Measurements from ENCODE around the gene MRPS27.

MRPS27 gene

DNA sequence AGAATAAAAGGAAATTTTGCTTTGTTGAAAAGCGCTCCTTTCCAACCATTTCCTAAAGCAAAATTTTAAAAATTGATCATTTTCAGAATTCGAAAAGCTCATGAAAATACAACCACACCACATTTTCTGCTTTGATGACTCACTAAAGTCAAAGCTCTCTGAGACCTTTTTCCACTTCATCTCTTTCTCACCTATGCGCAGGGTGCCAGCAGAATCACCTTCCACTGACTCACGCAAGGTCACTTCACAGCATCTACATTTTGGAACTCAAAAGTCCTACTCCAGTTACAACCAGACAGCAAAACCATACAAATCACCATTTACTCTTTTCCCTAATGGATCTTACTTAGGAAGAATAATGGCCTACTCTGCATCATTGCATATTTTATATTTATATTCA is 106.6 kb downstream of the MRPS27 start:
- TF ChIP-seq CTCF (IDR thresholded peaks at IDR 0.05; ENCODE audit: unreplicated experiment in 3 of 3), result no peak
- H3K9me3 Mint-ChIP-seq, result no peaks in the 10 kb centered on the region
- no peaks in the 10 kb centered on the region for H3K27me3 Mint-ChIP-seq (ENCODE audit: low read depth)
- H3K4me1 Mint-ChIP-seq, result peaks cover 10% of the 10 kb centered on the region
- H3K4me3 Mint-ChIP-seq, result no peak overlapping the region
- H3K36me3 Mint-ChIP-seq (ENCODE audit: low read depth), result peaks cover 18% of the 10 kb centered on the region
- no peak overlapping the region for H3K27ac Mint-ChIP-seq

DNA sequence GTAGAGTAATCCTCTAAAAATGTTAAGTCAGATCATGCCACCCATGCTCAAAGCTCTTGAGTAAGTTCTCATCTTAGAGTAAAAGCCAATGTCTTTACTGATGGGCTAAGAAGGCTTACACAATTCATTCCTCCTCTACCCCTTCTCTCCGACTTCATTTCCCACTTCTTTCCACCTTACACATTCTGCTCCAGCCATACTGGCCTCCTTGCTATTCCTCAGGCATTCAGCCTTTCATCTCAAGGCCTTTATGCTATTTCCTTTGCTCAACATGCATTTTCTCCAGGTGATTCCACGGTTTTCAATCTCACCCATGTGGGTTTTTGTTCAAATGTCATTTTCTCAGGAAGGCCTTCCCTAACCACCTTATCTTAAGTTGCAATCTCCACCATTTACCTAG is 107.9 kb downstream of the MRPS27 start:
- Mint-ChIP-seq H3K9me3 (no peaks in the 10 kb centered on the region), H3K36me3 (ENCODE audit: low read depth) (peaks cover 15% of the 10 kb centered on the region), H3K4me1 (peaks cover 10% of the 10 kb centered on the region), H3K4me3 (no peak overlapping the region), H3K27me3 (ENCODE audit: low read depth) (no peaks in the 10 kb centered on the region), H3K27ac (no peak overlapping the region)
- no peak for TF ChIP-seq CTCF (IDR thresholded peaks at IDR 0.05; ENCODE audit: unreplicated experiment in 3 of 3)

DNA sequence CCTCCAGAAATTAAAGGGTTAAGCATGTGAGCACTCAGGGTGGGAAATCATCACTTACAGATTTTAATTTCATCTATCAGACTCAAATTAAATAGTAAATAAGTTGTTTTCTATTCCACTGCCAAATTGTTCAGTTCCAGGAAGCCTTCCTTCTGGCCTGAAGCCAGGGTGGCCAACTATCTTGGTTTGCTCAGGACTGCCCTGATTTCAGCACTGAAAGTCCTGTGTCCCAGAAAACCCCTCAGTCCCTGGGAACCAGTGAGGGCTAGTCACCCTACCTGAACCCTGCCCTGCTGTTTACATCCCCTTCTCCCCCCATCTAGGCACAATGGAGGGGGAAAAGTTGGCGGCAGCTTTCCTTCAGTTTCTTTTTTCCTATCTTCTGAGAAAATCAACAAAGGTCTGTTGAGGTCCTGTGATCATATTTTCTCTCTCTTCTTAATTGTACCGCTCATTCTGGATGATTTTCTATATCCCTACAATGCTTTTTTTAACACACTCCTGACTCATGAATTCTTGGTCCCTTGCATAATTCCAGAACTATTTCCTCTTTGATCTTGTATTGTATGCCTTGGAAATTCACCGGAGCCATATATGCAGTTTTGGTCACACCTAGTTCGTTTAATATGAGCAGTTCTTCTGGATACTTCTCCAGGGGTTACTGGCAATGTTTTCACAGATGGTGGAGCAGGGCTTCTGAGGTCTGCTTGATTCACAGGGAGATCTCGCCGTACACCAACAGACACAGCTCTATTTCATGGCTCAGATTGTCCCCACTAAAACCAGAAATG is 109.0 kb downstream of the MRPS27 start:
- no peak for TF ChIP-seq CTCF (IDR thresholded peaks at IDR 0.05; ENCODE audit: unreplicated experiment in 3 of 3)
- H3K4me3 Mint-ChIP-seq, result no peak overlapping the region
- H3K36me3 Mint-ChIP-seq (ENCODE audit: low read depth), result peaks cover 18% of the 10 kb centered on the region
- H3K27me3 Mint-ChIP-seq (ENCODE audit: low read depth), result no peaks in the 10 kb centered on the region
- H3K4me1 Mint-ChIP-seq, result peaks cover 10% of the 10 kb centered on the region
- H3K27ac Mint-ChIP-seq, result peak overlapping the region in 2 of 3 experiments; percentile 3 to 14
- no peaks in the 10 kb centered on the region for H3K9me3 Mint-ChIP-seq

- no peaks in the 10 kb centered on the region for H3K9me3 Mint-ChIP-seq
- H3K27me3 Mint-ChIP-seq (ENCODE audit: low read depth), result no peaks in the 10 kb centered on the region
- H3K27ac Mint-ChIP-seq, result peak overlapping the region in 1 of 3 experiments; percentile 14
- TF ChIP-seq CTCF (IDR thresholded peaks at IDR 0.05; ENCODE audit: unreplicated experiment in 3 of 3), result no peak
- peaks cover 10% of the 10 kb centered on the region for H3K4me1 Mint-ChIP-seq
- peaks cover 33% of the 10 kb centered on the region for H3K36me3 Mint-ChIP-seq (ENCODE audit: low read depth)
- no peak overlapping the region for H3K4me3 Mint-ChIP-seq
Observed at GRCh38 chr5:72209147-72210115, 110.6 kb downstream of the MRPS27 start.

DNA sequence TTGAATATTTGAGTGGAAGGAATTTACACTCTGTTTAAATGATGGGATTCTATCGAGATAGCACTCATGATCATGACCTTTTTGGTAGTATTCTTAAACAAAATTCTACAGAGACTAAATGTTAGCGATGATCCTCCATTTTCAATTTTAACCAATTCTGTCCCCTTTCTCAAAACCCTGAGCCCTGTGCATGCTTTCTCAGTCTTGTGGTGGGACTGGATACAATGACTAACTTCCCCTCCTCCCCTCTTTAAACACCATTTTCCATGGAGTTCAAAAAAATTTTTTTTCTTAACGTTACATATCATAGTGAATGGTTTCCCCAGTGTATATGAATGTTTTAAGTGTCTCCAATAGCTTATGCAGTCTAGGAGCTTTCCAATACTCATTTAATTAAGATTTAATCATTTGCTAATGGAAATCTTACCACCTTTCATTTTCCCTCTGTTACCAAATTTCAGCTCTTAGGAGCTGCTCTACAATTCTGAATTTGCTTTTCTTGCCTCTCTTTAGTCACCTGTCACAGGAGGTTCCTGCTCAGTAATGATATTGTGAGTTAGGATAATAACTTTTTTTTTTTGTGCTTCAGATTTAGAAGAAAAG is 111.6 kb downstream of the MRPS27 start:
- Mint-ChIP-seq H3K4me3 (no peak overlapping the region), H3K27me3 (ENCODE audit: low read depth) (no peaks in the 10 kb centered on the region), H3K36me3 (ENCODE audit: low read depth) (peaks cover 40% of the 10 kb centered on the region), H3K4me1 (peaks cover 10% of the 10 kb centered on the region), H3K27ac (no peak overlapping the region), H3K9me3 (no peaks in the 10 kb centered on the region)
- no peak for TF ChIP-seq CTCF (IDR thresholded peaks at IDR 0.05; ENCODE audit: unreplicated experiment in 3 of 3)
